Thyroid gland (tissue), 4 donors: ENCODE measurements around the gene AK2.
A peak's percentile ranks its signal among the peaks of the same experiment; 100 is the strongest.

Experiments
- CTCF ChIP-seq, 6 experiments: fragments of 200-600 bp in 3 of 6; fragments of 450-650 bp in 3 of 6; sonication (generic) in 3 of 6; IDR thresholded peaks; one replicate each; pipeline ENCODE4 v1.5.1; 2016 to 2019; ENCODE audit warnings: antibody characterized with exemption in 6 of 6, mild to moderate bottlenecking in 2 of 6, inconsistent platforms in 1 of 6, moderate library complexity in 1 of 6
- POLR2A ChIP-seq, 2 donors: fragments of 450-650 bp; IDR thresholded peaks; one replicate each; pipeline ENCODE4 v1.6.1; 2017; ENCODE audit warnings: antibody characterized with exemption in 2 of 2, mild to moderate bottlenecking in 2 of 2, moderate library complexity in 1 of 2

- no peak for TF ChIP-seq CTCF (IDR thresholded peaks at IDR 0.05)
- peak in 1 of 2 donors; percentile 12 for TF ChIP-seq POLR2A (IDR thresholded peaks at IDR 0.05)
Measured at GRCh38 chr1:33029921-33030320, 6.8 kb downstream of the AK2 start.
